ENCODE measurements around the gene AGFG1. TPM values are rescaled to one million over a fixed set of nuclear protein-coding genes. Genes with fewer than 3 reads are reported as not detected.

Gene AGFG1
- total RNA-seq, 1 experiment from 2014 or later = 109 TPM

DNA sequence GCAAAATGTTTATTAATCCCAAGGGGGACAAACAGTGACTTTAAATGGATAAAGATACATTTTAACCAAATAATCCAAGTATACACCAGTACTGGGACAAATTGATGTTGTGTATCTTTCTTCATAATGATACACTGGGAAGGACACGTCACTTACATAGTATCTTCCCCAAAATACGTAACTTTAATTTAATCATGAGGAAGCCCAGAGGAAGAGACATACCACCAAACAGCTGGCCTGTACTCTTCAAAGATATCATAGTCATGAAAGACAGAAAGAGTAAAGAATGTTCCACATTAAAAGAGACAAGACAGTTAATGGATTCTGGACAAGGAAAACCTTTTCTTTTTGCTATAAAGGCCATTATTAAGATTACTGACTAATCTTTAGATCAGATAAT lies 37.1 kb downstream of the AGFG1 start:
- no peaks in the 10 kb centered on the region for H3K27me3 ChIP-seq (ENCODE audit: insufficient read depth, low read length)
- no peak overlapping the region for H3K4ac ChIP-seq (ENCODE audit: low read depth, low read length)
- H3K27ac ChIP-seq (ENCODE audit: insufficient read length, low read depth, low read length) = no peak overlapping the region
- H3K18ac ChIP-seq (ENCODE audit: insufficient read length, low read depth, low read length) = no peak overlapping the region
- no CpG with 5 or more reads among the region's 2 CpGs for WGBS (ENCODE audit: extremely low coverage, insufficient read length, low lambda C conversion rate)
- no peak overlapping the region for H3K14ac ChIP-seq (ENCODE audit: insufficient read depth, low read length)
- H2AFZ ChIP-seq (ENCODE audit: low read length) = no peak overlapping the region
- H3K4me1 ChIP-seq (ENCODE audit: insufficient read depth, low read length) = peaks cover 2% of the 10 kb centered on the region; the same call in 1 of the 2 replicates
- Mint-ChIP-seq H3K27ac (no peak overlapping the region), H3K4me1 (peaks cover 59 to 70% of the 10 kb centered on the region in 2 experiments), H3K4me3 (no peak overlapping the region), H3K9me3 (no peaks in the 10 kb centered on the region), H3K36me3 (ENCODE audit: insufficient read depth in 1 of 3, low read depth in 3 of 3) (0 out of 7 replicates have a peak, but pooled peaks cover 0 to 4% (median 0%) of the 10 kb centered on the region in 3 experiments), H3K27me3 (ENCODE audit: low read depth) (no peaks in the 10 kb centered on the region)
- H3K9me3 ChIP-seq (ENCODE audit: control insufficient read depth, low read depth, low read length) = no peaks in the 10 kb centered on the region
- no peaks in the 10 kb centered on the region for H3K23me2 ChIP-seq (ENCODE audit: insufficient read length, low read depth, low read length, poor library complexity, severe bottlenecking)
- no peak overlapping the region for H2BK5ac ChIP-seq (ENCODE audit: insufficient read length, low read length)
- H2BK15ac ChIP-seq (ENCODE audit: low read depth, low read length) = no peak overlapping the region
- no peak overlapping the region for H4K91ac ChIP-seq (ENCODE audit: insufficient read length, low read depth, low read length)
- no peak for DNase-seq
- H2BK20ac ChIP-seq (ENCODE audit: low read depth, low read length, poor library complexity, severe bottlenecking) = no peak overlapping the region
- peaks cover 23% of the 10 kb centered on the region; the same call in 1 of the 2 replicates for H3K79me2 ChIP-seq (ENCODE audit: insufficient read depth, low read length)
- H3K79me1 ChIP-seq (ENCODE audit: insufficient read depth, low read depth, low read length, poor library complexity, severe bottlenecking) = peaks cover 3% of the 10 kb centered on the region
- H2BK12ac ChIP-seq (ENCODE audit: insufficient read length, low read depth, low read length) = no peak overlapping the region
- no peak overlapping the region for H4K5ac ChIP-seq (ENCODE audit: insufficient read length, low read depth, low read length)
- H2AK5ac ChIP-seq (ENCODE audit: insufficient read length, low read length) = no peak overlapping the region
- no peak overlapping the region for H3K9ac ChIP-seq (ENCODE audit: extremely low read depth, insufficient read length, low read length)
- H3T11ph ChIP-seq (ENCODE audit: low read length) = no peak overlapping the region
- TF ChIP-seq, protein P1, sequence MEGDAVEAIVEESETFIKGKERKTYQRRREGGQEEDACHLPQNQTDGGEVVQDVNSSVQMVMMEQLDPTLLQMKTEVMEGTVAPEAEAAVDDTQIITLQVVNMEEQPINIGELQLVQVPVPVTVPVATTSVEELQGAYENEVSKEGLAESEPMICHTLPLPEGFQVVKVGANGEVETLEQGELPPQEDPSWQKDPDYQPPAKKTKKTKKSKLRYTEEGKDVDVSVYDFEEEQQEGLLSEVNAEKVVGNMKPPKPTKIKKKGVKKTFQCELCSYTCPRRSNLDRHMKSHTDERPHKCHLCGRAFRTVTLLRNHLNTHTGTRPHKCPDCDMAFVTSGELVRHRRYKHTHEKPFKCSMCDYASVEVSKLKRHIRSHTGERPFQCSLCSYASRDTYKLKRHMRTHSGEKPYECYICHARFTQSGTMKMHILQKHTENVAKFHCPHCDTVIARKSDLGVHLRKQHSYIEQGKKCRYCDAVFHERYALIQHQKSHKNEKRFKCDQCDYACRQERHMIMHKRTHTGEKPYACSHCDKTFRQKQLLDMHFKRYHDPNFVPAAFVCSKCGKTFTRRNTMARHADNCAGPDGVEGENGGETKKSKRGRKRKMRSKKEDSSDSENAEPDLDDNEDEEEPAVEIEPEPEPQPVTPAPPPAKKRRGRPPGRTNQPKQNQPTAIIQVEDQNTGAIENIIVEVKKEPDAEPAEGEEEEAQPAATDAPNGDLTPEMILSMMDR (conservative IDR thresholded peaks at IDR 0.05) = no peak
- H4K8ac ChIP-seq (replicated peaks; ENCODE audit: insufficient read length, low read depth, low read length) = no peak overlapping the region
- H3K4me2 ChIP-seq (ENCODE audit: insufficient read depth, insufficient read length, low read length) = no peak overlapping the region
- no peak overlapping the region for H2BK120ac ChIP-seq (ENCODE audit: low read depth, low read length, poor library complexity, severe bottlenecking)
- H3K56ac ChIP-seq (ENCODE audit: insufficient read length, low read depth, low read length) = no peak overlapping the region
- no peaks in the 10 kb centered on the region for H4K20me1 ChIP-seq (ENCODE audit: control insufficient read depth, insufficient read depth, insufficient read length)
- no peak overlapping the region for H3K23ac ChIP-seq (ENCODE audit: insufficient read length, low read depth, low read length)

Data from H9 (cell line).